ENCODE results near the gene MAD1L1.

The MAD1L1 gene

GRCh38 chr7:2241580-2242540, 9.1 kb upstream of the MAD1L1 start, which contains the start of the genes MRM2 and NUDT1:
MRM2 (minus strand) TSS chr7:2242205; CDS start chr7:2242169, 36 bp downstream.
NUDT1 (plus strand) TSS chr7:2242226; CDS start chr7:2244575, 2,349 bp downstream.
- peak; percentile 60 to 79 for DNase-seq

- no peak for DNase-seq
Observed at GRCh38 chr7:2239242-2239641, 6.5 kb upstream of the MAD1L1 start.

GRCh38 chr7:2237109-2237602, 4.4 kb upstream of the MAD1L1 start:
- no peak for DNase-seq

GRCh38 chr7:2233926-2234325, 1.2 kb upstream of the MAD1L1 start:
- DNase-seq, result no peak

- DNase-seq, result peak in 1 of 2 experiments; percentile 6
Observed at GRCh38 chr7:2231992-2232765, 566 bp downstream of the MAD1L1 start.

GRCh38 chr7:2230882-2231281, 1.9 kb downstream of the MAD1L1 start:
- no peak for DNase-seq

GRCh38 chr7:2230226-2230625, 2.5 kb downstream of the MAD1L1 start:
- DNase-seq, result no peak

- no peak for DNase-seq
Observed at GRCh38 chr7:2229467-2229866, 3.3 kb downstream of the MAD1L1 start.

GRCh38 chr7:2228921-2229320, 3.8 kb downstream of the MAD1L1 start:
- DNase-seq, result no peak

- DNase-seq, result no peak
Observed at GRCh38 chr7:2227699-2228098, 5.0 kb downstream of the MAD1L1 start.

GRCh38 chr7:2225830-2226229, 6.9 kb downstream of the MAD1L1 start:
- no peak for DNase-seq

GRCh38 chr7:2225336-2225735, 7.4 kb downstream of the MAD1L1 start:
- DNase-seq, result no peak

GRCh38 chr7:2224934-2225333, 7.8 kb downstream of the MAD1L1 start:
- no peak for DNase-seq

GRCh38 chr7:2224491-2224928, 8.2 kb downstream of the MAD1L1 start:
- DNase-seq, result no peak

- no peak for DNase-seq
Observed at GRCh38 chr7:2223321-2223720, 9.4 kb downstream of the MAD1L1 start.

GRCh38 chr7:2222516-2222915, 10.2 kb downstream of the MAD1L1 start:
- DNase-seq, result no peak

GRCh38 chr7:2220954-2221353, 11.8 kb downstream of the MAD1L1 start:
- no peak for DNase-seq

GRCh38 chr7:2220506-2220905, 12.2 kb downstream of the MAD1L1 start:
- no peak for DNase-seq

- no peak for DNase-seq
Observed at GRCh38 chr7:2220030-2220429, 12.7 kb downstream of the MAD1L1 start.

GRCh38 chr7:2219606-2220005, 13.1 kb downstream of the MAD1L1 start:
- DNase-seq, result no peak

GRCh38 chr7:2219136-2219535, 13.6 kb downstream of the MAD1L1 start:
- no peak for DNase-seq

- DNase-seq, result no peak
Observed at GRCh38 chr7:2218444-2218785, 14.3 kb downstream of the MAD1L1 start.

GRCh38 chr7:2217716-2218443, 14.9 kb downstream of the MAD1L1 start:
- DNase-seq, result no peak
